Measurements from ENCODE around the gene NBL1.
A peak's percentile ranks its signal among the peaks of the same experiment; 100 is the strongest.

Gene NBL1

GRCh38 chr1:19676438-19676922, 32.4 kb downstream of the NBL1 start:
- no peak for DNase-seq

DNA sequence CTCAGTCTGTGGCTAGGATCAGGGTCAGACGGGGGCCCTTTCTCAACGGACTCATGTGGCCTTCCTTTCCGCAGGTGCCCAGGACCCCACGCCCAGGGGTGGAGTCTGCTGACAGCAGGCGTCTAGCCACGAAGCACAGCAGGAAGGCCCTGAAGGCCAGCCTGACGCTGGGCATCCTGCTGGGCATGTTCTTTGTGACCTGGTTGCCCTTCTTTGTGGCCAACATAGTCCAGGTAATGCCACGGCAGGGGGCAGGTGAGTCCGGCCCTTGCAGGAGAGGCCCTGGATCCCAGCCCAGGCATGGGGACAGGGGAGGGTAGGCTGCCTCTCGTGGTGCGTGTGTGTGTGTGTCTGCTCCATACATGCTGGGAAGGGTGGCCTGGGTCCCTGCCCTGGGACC, 34.4 kb downstream of the NBL1 start:
- DNase-seq = no peak

DNA sequence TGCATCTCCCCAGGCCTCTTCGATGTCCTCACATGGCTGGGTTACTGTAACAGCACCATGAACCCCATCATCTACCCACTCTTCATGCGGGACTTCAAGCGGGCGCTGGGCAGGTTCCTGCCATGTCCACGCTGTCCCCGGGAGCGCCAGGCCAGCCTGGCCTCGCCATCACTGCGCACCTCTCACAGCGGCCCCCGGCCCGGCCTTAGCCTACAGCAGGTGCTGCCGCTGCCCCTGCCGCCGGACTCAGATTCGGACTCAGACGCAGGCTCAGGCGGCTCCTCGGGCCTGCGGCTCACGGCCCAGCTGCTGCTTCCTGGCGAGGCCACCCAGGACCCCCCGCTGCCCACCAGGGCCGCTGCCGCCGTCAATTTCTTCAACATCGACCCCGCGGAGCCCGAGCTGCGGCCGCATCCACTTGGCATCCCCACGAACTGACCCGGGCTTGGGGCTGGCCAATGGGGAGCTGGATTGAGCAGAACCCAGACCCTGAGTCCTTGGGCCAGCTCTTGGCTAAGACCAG, 34.9 kb downstream of the NBL1 start:
- no peak for DNase-seq

DNA sequence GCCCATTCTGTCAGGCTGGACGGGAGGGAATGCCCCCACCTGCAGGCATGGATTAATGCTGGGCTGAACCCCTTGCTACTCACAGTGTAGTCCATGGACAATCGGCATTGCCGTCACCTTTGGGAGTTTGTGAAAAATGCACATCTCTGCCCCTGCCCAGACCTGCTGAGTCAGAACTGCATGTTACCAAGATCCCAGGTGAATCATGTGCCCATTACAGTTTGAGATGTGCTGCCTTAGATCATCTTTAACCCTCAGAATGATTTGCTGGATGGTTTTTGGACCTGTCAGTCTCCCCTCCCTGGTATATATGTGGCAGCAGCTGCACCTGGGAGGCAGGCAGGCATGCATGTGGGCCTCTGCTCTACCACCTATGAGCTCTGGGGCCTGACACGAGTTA, 35.6 kb downstream of the NBL1 start:
- no peak for DNase-seq

- no peak for DNase-seq
Measured at GRCh38 chr1:19680644-19681043, 36.5 kb downstream of the NBL1 start.

DNA sequence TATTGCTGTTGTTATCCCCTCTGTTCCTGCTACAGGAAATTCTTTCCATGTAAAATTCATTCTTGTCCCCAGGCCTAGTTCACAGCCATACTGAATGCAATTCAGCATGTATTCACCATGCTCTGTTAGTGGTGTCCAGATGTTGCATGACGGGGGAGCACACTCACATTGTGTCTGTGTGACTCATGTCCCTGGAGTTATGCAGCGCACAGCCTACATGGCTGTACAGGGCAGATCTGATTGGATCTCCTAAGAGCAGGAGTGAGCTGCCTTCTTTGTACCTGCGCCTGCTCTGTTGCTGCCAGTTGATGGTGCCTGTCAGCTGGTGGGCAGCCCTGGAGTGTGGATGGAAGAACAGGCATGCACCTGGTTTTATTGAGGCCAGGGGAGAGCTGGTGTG, 38.1 kb downstream of the NBL1 start:
- DNase-seq = no peak

GRCh38 chr1:19682901-19683300, 38.8 kb downstream of the NBL1 start:
- DNase-seq = no peak

DNA sequence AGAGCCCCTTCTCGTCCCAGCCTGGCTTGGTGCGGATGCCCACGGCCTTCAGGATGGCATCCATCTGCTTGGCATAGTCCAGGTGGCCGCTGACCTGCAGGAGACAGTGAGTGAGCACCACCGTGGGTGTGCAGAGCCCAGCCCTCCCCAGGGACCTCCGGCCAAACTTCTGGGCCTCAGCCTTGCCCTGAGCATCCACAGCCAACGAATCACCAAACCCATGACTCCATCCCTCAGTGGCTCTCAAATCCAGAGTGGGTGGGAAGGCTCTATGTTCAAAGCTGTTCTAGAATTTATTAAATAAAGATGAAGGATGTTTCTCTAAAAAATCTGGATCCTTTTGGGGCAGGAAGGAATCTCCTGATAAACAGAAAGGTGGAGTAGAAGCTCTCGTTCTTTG, 39.2 kb downstream of the NBL1 start:
- no peak for DNase-seq

DNA sequence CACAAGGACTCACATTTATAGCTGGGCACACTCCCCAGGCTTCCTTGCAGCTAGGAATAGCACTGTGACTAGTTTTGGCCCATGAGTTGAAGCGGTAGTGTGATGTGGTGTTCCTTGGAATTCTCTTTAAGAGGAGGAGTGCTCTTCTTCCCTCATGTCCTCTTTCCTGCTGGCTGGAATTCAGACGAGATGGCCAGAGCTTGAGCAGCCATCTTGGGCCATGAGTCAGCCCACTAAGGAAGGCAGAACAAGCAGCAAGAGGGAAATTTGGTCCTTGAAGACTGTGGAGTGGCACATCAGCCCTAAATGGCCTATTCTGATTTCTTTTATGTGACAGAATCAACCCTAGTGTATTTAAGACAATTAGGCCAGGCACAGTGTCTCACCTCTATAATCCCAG, 40.6 kb downstream of the NBL1 start:
- no peak for DNase-seq

DNA sequence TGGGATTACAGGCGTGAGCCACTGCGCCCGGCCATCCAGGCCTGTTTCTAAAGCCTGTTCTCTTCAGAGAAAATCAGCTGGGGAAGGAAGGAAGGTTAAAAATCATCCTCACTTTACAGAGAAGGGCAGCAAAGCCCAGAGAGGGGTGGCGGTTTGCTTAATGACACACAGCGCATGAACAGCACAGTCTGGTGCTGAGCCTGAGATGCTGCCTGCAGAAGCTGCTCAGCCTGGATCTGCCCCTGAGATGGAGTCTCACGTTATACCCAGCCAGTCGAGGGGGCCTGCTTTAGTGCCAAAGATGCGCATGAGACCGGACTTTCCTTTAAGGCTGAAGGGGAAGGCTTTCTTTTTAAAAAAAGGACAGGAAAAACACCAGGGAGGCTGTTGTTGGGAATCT, 41.9 kb downstream of the NBL1 start:
- no peak for DNase-seq

GRCh38 chr1:19687414-19687813, 43.3 kb downstream of the NBL1 start:
- DNase-seq = no peak

DNA sequence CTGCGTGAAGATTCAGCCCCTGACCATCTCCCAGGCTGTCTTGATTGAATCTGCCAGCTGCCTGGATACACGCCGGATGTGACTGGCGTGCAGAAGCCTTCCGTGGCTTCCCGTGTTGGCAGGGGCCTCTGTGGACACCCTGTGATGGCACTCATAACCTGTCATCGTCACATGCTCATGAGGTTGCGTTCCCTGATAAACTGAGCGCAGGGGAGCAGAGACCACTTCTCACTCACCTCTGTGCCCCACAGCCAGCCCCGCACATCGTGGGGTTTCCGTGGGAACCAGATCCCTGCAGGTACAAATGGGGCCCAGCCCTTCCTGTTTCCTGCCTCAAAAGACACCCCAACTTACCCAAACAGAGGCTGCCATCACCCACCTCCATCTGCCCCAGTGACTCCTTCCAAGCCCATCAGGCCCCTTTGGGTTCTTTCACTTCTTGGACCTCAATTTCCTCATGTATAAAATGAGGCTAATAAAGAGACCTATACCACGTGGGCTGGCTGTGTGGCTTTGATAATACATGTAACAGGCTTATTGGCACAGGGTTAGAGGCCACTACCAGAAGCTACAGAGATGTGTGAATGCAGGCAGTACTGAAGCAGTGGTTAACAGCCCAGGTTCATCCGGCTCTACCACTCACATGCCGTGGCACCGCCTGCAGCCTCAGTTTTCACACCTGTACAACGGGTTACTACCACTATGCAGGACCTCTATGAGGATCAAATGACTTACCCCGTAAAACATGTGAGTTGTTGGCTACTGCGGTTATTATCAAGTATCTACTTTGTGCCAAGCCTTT, 44.1 kb downstream of the NBL1 start:
- no peak for DNase-seq

DNA sequence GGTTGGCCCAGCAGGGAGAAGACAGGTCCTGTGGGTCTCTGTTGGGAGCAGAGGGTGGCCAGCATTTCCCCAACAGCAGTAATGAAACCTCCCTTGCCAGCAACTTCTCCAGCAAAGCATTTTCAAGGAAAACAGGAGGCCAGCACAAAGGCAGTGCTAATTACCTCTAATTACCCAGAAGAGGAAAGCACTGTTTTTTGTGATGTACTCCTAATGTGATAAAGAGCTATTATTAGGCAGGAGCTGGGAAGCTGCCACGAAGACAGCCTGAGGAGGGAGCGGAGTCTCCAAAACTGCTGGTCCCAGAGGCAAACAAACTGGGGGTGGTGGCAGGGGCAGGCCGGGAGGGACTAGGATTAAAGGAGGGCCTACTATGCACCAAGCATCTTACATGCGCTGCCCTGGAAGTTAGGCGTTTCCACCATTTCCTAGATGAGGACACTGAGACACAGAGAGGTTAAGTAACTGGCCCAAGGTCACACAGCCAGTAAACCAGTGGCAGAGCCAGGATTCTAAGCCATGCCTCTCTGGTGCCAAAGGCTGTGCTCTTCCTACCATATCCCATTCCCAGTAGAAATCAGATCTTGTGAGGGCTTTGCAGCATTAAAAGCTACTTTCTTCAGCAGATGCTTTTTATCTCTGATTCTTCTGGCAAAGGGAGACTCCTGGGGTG, 45.1 kb downstream of the NBL1 start:
- DNase-seq = no peak

DNA sequence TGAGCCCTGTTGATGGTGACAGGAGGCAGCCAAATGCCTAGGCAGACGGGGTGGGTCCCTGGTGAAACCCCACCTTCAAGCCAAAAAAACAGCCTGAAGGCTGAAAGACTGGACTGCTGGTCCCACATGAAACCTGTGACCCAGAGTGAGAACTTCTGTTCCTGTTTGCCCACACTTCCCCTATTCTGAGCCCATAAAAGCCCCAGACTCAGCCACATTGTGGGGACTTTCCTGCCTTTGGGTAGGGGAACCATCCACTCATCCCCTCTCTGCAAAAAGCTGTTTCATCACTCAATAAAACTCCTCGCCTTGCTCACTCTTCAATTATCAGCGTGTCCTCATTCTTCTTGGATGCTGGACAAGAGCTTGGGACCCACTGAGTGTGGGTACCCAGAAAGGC, 45.7 kb downstream of the NBL1 start:
- DNase-seq = no peak

GRCh38 chr1:19690342-19690741, 46.2 kb downstream of the NBL1 start:
- DNase-seq = no peak

DNA sequence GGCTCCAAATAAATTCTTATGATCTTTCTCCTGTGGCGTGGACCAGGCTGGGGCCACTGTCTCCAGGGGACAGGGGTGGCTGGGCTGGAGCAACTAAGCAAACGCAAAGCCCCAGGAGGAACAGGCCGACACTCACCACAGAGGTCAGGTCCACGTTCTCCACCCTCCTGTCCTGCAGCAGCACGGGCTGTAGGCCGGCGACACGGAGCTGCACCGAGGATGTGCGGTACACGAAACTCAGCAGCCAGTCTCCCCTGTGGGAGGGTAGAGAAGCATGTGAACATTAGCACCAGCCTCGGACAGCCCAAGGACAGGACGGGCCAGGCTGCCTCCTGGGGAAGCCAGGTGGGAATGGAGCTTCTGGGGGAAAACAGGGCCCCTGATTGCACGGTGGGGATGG, 50.2 kb downstream of the NBL1 start:
- no peak for DNase-seq

DNA sequence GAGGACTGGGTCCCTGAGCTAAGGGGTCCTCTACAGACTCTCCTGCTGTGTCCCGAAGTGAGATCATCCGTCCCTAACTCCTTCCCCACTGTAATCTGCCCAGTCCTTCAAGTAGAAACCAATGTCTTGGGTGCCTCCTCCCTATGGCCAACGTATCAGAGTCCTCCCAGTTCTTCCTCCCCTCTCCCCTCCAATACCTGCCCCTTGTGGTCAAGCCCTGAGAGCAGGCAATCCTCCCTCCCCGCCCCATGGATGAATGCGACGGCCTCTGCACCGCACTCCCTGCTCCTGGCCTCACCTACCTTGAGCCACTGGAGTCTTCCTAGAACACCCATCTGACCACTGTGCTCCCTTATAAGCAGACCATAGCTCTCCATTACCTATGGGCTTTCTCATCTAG, 51.7 kb downstream of the NBL1 start:
- DNase-seq = no peak

GRCh38 chr1:19696820-19697219, 52.7 kb downstream of the NBL1 start:
- no peak for DNase-seq

DNA sequence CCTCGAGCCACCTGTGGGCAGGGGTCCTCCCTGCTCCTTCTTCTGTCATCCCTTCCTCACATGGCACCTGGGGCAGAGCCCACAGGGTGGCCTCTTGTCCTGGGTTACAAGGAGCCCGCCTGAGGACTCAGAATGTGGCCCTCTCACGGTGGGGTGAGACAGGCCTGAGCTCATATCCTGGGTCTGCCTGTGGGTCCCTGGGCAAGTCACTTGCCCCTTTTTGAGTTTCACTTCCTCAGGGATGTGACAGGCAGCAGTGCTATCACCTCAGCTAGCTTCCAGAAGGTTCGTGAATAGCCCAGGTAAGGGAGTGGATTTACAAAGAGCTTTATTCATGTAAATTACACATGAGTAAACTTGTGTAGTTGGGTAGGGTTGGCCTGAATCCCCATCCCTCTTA, 54.1 kb downstream of the NBL1 start:
- DNase-seq = no peak

DNA sequence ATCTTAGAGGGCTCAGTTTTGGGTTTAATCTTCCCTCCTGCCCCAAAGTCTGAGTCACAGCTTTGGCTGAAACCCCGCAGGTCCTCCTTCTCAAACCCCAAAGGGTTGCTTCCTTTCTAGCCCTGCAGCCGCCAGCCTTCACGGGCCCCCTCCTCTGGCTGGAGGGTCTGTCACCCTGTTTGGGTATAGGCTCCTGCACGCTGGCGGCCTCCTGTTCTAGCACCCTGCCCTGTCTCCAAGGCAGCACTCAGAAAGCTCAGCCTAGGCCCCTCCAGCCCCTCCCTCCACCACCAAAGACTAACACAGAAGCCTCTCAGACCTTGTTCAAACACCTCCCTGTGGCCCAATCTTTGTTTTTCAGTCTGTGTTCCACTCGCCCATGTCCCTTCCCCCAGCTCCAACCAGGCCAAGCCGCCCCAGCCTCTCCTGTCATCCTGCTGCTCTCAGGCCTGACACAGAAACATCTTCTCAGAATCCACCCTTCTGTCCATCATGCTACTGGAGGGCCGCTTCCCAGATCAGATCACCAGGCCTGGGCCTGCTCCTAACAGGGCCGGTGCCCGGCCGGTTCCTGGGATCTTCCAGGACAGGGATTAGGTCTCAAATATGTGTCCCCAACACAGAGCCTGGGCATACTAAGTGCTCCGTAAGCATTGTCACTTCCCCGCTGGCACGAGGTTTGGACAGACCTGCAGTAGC, 56.1 kb downstream of the NBL1 start:
- DNase-seq = no peak

- no peak for DNase-seq
Measured at GRCh38 chr1:19703280-19703679, 59.2 kb downstream of the NBL1 start.

DNA sequence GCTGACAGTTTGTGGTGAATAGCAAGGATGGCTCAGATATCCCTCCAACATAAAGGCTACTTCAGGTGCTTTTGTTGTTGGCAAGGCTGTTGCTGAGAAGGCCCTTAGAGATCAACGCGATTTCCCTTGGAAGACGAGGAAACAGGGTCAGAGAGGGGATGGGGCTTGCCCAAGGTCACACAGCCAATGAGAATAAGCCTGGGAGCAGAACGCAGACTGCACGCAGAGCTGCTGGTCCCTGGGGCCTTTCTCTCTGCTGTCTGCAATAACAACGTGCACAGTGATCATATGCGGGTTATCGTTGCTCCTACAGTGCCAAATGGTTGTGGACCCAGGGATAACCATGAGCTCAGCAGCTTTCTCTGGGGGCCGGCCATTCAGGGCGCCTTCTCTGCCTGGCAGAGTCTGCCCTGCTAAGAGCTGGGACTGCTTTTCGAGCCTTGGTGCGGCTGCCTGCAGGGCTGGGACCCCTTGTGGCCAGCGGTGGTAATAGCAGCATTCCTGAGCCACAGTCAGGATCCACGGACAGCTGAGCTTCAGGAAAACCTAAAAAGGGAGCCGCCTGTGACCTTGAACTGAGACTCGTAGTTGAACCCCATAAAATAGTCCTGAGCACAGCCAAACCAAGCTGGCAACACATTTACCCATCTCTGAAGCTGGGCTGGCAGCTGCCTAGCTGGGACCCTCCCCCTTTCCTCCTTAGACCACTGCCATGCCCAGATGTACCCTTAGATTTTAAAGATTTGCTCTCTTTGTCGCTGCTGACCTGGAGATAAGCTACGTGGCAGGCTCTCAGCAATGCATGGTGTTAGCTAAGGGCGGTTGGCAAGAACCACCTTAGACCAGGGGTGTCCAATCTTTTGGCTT, 60.4 kb downstream of the NBL1 start:
- DNase-seq = peak; percentile 24

DNA sequence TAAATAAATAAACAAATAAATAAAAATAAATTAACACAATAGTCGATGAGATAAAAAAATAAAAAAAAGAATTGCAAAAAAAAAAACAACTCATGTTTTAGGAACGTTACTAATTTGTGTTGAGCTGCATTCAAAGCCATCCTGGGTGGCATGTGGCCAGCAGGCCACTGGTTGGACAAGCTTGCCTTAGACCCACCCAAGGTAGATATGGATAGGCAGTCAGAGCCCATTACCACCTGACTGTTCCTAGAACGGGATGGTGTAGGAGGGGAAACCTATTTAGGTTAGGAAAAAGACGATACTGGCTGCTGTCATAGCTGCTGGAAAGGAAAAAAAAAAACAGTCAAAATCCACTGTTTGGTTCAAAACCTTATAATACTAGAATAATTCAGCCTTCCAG, 61.4 kb downstream of the NBL1 start:
- DNase-seq = no peak

Data from DMS79 (cell line).